K562 (cell line): ENCODE data around the gene STEAP2.

ENCODE experiments used
- ELF4 ChIP-seq: fragments of 450-650 bp; formaldehyde crosslinking; IDR thresholded peaks from 2 replicates; pipeline ENCODE4 v1.4.0; 2022; ENCODE audit warnings: missing genetic modification characterization
- EP300 ChIP-seq: IDR thresholded peaks from 2 replicates; pipeline ENCODE4 v1.6.1; 2012; ENCODE audit warnings: low read length, improper control_type of control experiment
- FOXA1 ChIP-seq: fragments of 450-650 bp; IDR thresholded peaks from 2 replicates; pipeline ENCODE4 v1.6.1; 2016; ENCODE audit warnings: mild to moderate bottlenecking, borderline replicate concordance
- MXI1 ChIP-seq: IDR thresholded peaks from 2 replicates; pipeline ENCODE4 v1.6.1; 2011; ENCODE audit warnings: low read depth, mild to moderate bottlenecking, improper control_type of control experiment, low read length
- NR2C1 ChIP-seq, 2 experiments: fragments of 450-650 bp; IDR thresholded peaks; 2 replicates each; pipeline ENCODE4 v1.6.1; 2017; ENCODE audit warnings: mild to moderate bottlenecking in 2 of 2, antibody characterized with exemption in 1 of 2, inconsistent platforms in 1 of 2, missing compliant biosample characterization in 1 of 2, missing genetic modification characterization in 1 of 2
- POLR2AphosphoS5 ChIP-seq: IDR thresholded peaks from 2 replicates; pipeline ENCODE4 v1.6.1; 2011; ENCODE audit warnings: mild to moderate bottlenecking, low read depth, low read length, moderate library complexity; ENCODE audit not compliant: control insufficient read depth, insufficient read depth
- ZBTB1 ChIP-seq: sonication (generic); formaldehyde crosslinking; IDR thresholded peaks from 2 replicates; pipeline ENCODE4 v1.8.1; 2023; ENCODE audit warnings: missing genetic modification reagents, low read depth, mild to moderate bottlenecking, borderline replicate concordance
- TF ChIP-seq, protein P1 (sequence below), 3 experiments: IDR thresholded peaks in 2 of 3; conservative IDR thresholded peaks in 1 of 3; 2 replicates each; pipeline ENCODE4 v1.5.1; 2011 to 2012; ENCODE audit warnings: low read length in 3 of 3, mild to moderate bottlenecking in 3 of 3, control low read depth in 2 of 3, improper control_type of control experiment in 1 of 3, inconsistent platforms in 1 of 3, low read depth in 1 of 3, mixed read lengths in 1 of 3, moderate library complexity in 1 of 3; ENCODE audit not compliant: insufficient read depth in 2 of 3
- TF ChIP-seq, protein P2 (sequence below): IDR thresholded peaks from 2 replicates; pipeline ENCODE4 v1.6.1; 2014; ENCODE audit warnings: antibody characterized with exemption

GRCh38 chr7:90274161-90274560, 62.6 kb downstream of the STEAP2 start:
- TF ChIP-seq ZBTB1 = no peak
- TF ChIP-seq FOXA1 = no peak
- TF ChIP-seq POLR2AphosphoS5 = no peak
- TF ChIP-seq, protein P1, sequence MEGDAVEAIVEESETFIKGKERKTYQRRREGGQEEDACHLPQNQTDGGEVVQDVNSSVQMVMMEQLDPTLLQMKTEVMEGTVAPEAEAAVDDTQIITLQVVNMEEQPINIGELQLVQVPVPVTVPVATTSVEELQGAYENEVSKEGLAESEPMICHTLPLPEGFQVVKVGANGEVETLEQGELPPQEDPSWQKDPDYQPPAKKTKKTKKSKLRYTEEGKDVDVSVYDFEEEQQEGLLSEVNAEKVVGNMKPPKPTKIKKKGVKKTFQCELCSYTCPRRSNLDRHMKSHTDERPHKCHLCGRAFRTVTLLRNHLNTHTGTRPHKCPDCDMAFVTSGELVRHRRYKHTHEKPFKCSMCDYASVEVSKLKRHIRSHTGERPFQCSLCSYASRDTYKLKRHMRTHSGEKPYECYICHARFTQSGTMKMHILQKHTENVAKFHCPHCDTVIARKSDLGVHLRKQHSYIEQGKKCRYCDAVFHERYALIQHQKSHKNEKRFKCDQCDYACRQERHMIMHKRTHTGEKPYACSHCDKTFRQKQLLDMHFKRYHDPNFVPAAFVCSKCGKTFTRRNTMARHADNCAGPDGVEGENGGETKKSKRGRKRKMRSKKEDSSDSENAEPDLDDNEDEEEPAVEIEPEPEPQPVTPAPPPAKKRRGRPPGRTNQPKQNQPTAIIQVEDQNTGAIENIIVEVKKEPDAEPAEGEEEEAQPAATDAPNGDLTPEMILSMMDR (IDR thresholded peaks at IDR 0.05 in 2 of 3, conservative IDR thresholded peaks at IDR 0.05 in 1 of 3; ENCODE audit: insufficient read depth in 2 of 3, low read depth in 1 of 3, low read length in 3 of 3) = no peak
- TF ChIP-seq MXI1 = no peak
- TF ChIP-seq, protein P2, sequence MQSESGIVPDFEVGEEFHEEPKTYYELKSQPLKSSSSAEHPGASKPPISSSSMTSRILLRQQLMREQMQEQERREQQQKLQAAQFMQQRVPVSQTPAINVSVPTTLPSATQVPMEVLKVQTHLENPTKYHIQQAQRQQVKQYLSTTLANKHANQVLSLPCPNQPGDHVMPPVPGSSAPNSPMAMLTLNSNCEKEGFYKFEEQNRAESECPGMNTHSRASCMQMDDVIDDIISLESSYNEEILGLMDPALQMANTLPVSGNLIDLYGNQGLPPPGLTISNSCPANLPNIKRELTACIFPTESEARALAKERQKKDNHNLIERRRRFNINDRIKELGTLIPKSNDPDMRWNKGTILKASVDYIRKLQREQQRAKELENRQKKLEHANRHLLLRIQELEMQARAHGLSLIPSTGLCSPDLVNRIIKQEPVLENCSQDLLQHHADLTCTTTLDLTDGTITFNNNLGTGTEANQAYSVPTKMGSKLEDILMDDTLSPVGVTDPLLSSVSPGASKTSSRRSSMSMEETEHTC = no peak
- TF ChIP-seq ELF4 (CRISPR knock-in tag) = no peak
- TF ChIP-seq NR2C1 (IDR thresholded peaks at IDR 0.05) = no peak
- no peak for TF ChIP-seq NR2C1 (tag; IDR thresholded peaks at IDR 0.05)
- TF ChIP-seq EP300 = no peak
